Keratinocyte (primary cell): ENCODE results near the gene KRTAP22-1. TPM values are rescaled to one million over a fixed set of nuclear protein-coding genes. Genes with fewer than 3 reads are reported as not detected.

Experiments used
- DNase-seq: peaks from one replicate; pipeline ENCODE4 v3.0.0-alpha.2; 2011; ENCODE audit warnings: low read depth, missing footprints, low spot score
- FAIRE-seq: peaks from 2 replicates; lab custom pipeline; 2011; peaks lifted over from hg19 to GRCh38; lab: Jason Lieb, UNC
- H2AFZ ChIP-seq: 2 replicates; pipeline ENCODE4 v1.6.0; 2012; ENCODE audit warnings: low read length, control low read depth, inconsistent platforms; ENCODE audit not compliant: control insufficient read depth
- H3K27ac ChIP-seq: 2 replicates; pipeline ENCODE4 v1.5.1; 2011; ENCODE audit warnings: low read length; ENCODE audit not compliant: control insufficient read depth, insufficient read depth
- H3K27me3 ChIP-seq: 3 replicates; pipeline ENCODE4 v1.6.0; 2011; ENCODE audit warnings: low read length; ENCODE audit not compliant: control insufficient read depth, insufficient read depth; ENCODE audit errors: extremely low read depth
- H3K36me3 ChIP-seq, 2 experiments: 2 replicates in 1 of 2; 3 replicates in 1 of 2; pipeline ENCODE4 v1.5.1; 2011; ENCODE audit warnings: low read length in 2 of 2, mild to moderate bottlenecking in 1 of 2; ENCODE audit not compliant: control insufficient read depth in 2 of 2, insufficient read depth in 2 of 2; ENCODE audit errors: extremely low read depth in 1 of 2
- H3K4me1 ChIP-seq: 3 replicates; pipeline ENCODE4 v1.5.1; 2011; ENCODE audit warnings: low read length; ENCODE audit not compliant: control insufficient read depth, insufficient read depth; ENCODE audit errors: extremely low read depth
- H3K4me2 ChIP-seq: 3 replicates; pipeline ENCODE4 v1.6.0; 2011; ENCODE audit warnings: low read depth, low read length; ENCODE audit not compliant: control insufficient read depth, insufficient read depth; ENCODE audit errors: extremely low read depth
- H3K4me3 ChIP-seq, 3 experiments: fragments of 200-600 bp in 1 of 3; sonication (generic) in 1 of 3; 2 replicates in 2 of 3; 3 replicates in 1 of 3; pipeline ENCODE4 v1.5.1; 2011 to 2016; ENCODE audit warnings: low read length in 3 of 3, mild to moderate bottlenecking in 3 of 3, control low read depth in 2 of 3, inconsistent platforms in 1 of 3, low read depth in 1 of 3, mixed read lengths in 1 of 3, mixed run types in 1 of 3, moderate library complexity in 1 of 3; ENCODE audit not compliant: control insufficient read depth in 2 of 3, insufficient read depth in 2 of 3; ENCODE audit errors: extremely low read depth in 1 of 3
- H3K79me2 ChIP-seq: 2 replicates; pipeline ENCODE4 v1.6.0; 2012; ENCODE audit warnings: low read length; ENCODE audit not compliant: control insufficient read depth, insufficient read depth
- H3K9ac ChIP-seq: 3 replicates; pipeline ENCODE4 v1.6.0; 2011; ENCODE audit warnings: low read length; ENCODE audit not compliant: control insufficient read depth, insufficient read depth; ENCODE audit errors: extremely low read depth
- H3K9me1 ChIP-seq: 3 replicates; pipeline ENCODE4 v1.6.0; 2011; ENCODE audit warnings: low read length; ENCODE audit not compliant: control insufficient read depth, insufficient read depth; ENCODE audit errors: extremely low read depth
- H3K9me3 ChIP-seq: 2 replicates; pipeline ENCODE4 v1.5.1; 2012; ENCODE audit warnings: low read depth, low read length; ENCODE audit not compliant: control insufficient read depth
- H4K20me1 ChIP-seq: 3 replicates; pipeline ENCODE4 v1.6.0; 2011; ENCODE audit warnings: low read length; ENCODE audit not compliant: control insufficient read depth, insufficient read depth; ENCODE audit errors: extremely low read depth
- CTCF ChIP-seq, 3 experiments: IDR thresholded peaks in 1 of 3; conservative IDR thresholded peaks in 1 of 3; optimal IDR thresholded peaks in 1 of 3; 2 replicates in 2 of 3; 3 replicates in 1 of 3; pipeline versions ENCODE3 to v1.5.1; 2011; ENCODE audit warnings: low read length in 3 of 3, mild to moderate bottlenecking in 3 of 3, moderate library complexity in 2 of 3, control low read depth in 1 of 3, inconsistent platforms in 1 of 3; ENCODE audit not compliant: insufficient read depth in 2 of 3; ENCODE audit errors: extremely low read depth in 1 of 3
- EZH2 ChIP-seq: IDR thresholded peaks from one replicate; pipeline ENCODE4 v1.6.1; 2012; ENCODE audit warnings: inconsistent platforms, mild to moderate bottlenecking, low read length, moderate library complexity
- dilution Hi-C: fragments of 300-500 bp; cut with MboI; formaldehyde crosslinking; loops from one replicate; pipeline ENCODE4 v1.7.0; 2020; ENCODE audit warnings: low sequenced_read_pairs; ENCODE audit not compliant: extremely low pct_ligation_motif_present
- polyA plus RNA-seq, 5 experiments: library from polyadenylated mRNA; depleted of rRNA in 3 of 5; stranded (reverse) in 3 of 5; stranded (forward) in 1 of 5; unstranded in 1 of 5; fragments of >200 nt; gene quantifications; 1 replicate in 1 of 5; 2 replicates in 3 of 5; 3 replicates in 1 of 5; pipeline versions ENCODE4 v1.2.1 to v1.2.3, GENCODE V29; 2011 to 2012; ENCODE audit warnings: missing spikeins in 2 of 5, low read depth in 1 of 5, low replicate concordance in 1 of 5

KRTAP22-1 gene
- polyA plus RNA-seq, 1 donor (not counting 4 experiments of a cell fraction or from before 2014, with no cell fraction given) = not detected

- no peak overlapping the region for H3K9ac ChIP-seq
- no peaks in the 10 kb centered on the region for H3K27me3 ChIP-seq
- H3K79me2 ChIP-seq = no peaks in the 10 kb centered on the region
- no peaks in the 10 kb centered on the region for H3K36me3 ChIP-seq
- no peaks in the 10 kb centered on the region for H4K20me1 ChIP-seq
- dilution Hi-C loops = no loop called here
- H3K4me1 ChIP-seq = no peaks in the 10 kb centered on the region
- FAIRE-seq (no peak), DNase-seq (no peak)
- H3K27ac ChIP-seq = no peak overlapping the region
- no peak overlapping the region for H2AFZ ChIP-seq
- H3K4me2 ChIP-seq = no peak overlapping the region
- H3K9me1 ChIP-seq = no peaks in the 10 kb centered on the region
- TF ChIP-seq CTCF (optimal IDR thresholded peaks at IDR 0.05 in 1 of 3, IDR thresholded peaks at IDR 0.05 in 1 of 3, conservative IDR thresholded peaks at IDR 0.05 in 1 of 3; ENCODE audit: extremely low read depth in 1 of 3, insufficient read depth in 2 of 3, low read length in 3 of 3) (no peak), EZH2 (no peak)
- H3K9me3 ChIP-seq = no peaks in the 10 kb centered on the region
- H3K4me3 ChIP-seq = no peak overlapping the region
Observed at GRCh38 chr21:30563630-30564029, 37.3 kb upstream of the KRTAP22-1 start.

- Histone ChIP-seq H2AFZ (no peak overlapping the region), H3K4me3 (no peak overlapping the region), H3K4me2 (no peak overlapping the region), H3K9ac (no peak overlapping the region), H4K20me1 (no peaks in the 10 kb centered on the region), H3K4me1 (no peaks in the 10 kb centered on the region), H3K9me3 (no peaks in the 10 kb centered on the region), H3K9me1 (no peaks in the 10 kb centered on the region), H3K79me2 (no peaks in the 10 kb centered on the region), H3K27me3 (no peaks in the 10 kb centered on the region), H3K27ac (no peak overlapping the region), H3K36me3 (no peaks in the 10 kb centered on the region)
- dilution Hi-C loops = no loop called here
- FAIRE-seq (no peak), DNase-seq (no peak)
- TF ChIP-seq CTCF (optimal IDR thresholded peaks at IDR 0.05 in 1 of 3, IDR thresholded peaks at IDR 0.05 in 1 of 3, conservative IDR thresholded peaks at IDR 0.05 in 1 of 3; ENCODE audit: extremely low read depth in 1 of 3, insufficient read depth in 2 of 3, low read length in 3 of 3) (no peak), EZH2 (no peak)
Observed at GRCh38 chr21:30567617-30568016, 33.3 kb upstream of the KRTAP22-1 start.
